ENCODE measurements around the gene LRP5.

LRP5 gene

DNA sequence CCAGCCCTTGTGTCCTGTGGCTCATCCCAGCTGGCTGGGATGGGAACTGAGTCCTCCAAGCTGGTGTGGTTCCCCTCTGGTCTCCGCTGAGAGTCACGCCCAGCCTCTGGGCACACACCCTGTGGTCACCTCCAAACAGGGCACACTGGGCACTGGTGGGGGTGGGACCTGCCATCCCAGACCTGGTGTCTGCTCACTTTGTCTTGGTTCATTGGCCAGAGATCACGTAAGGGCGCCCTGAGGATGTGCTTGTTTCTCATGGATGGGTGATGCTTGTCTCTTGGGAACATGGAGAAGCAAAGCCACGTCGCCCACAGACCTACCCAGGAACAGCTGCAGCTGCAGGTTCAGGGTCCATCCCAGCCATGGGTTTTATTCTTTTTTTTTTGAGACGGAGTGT lies 43.1 kb downstream of the LRP5 start:
- Histone ChIP-seq H3K4me1 (ENCODE audit: control insufficient read depth in 1 of 2, insufficient read depth in 1 of 2, low read depth in 1 of 2, low read length in 1 of 2) (no peaks in the 10 kb centered on the region), H3K36me3 (no peaks in the 10 kb centered on the region), H3K9me3 (no peaks in the 10 kb centered on the region), H3K27ac (no peak overlapping the region), H3K4me3 (ENCODE audit: low read depth in 1 of 2, low read length in 1 of 2) (no peak overlapping the region), H3K27me3 (no peaks in the 10 kb centered on the region)
- TF ChIP-seq, protein P1, sequence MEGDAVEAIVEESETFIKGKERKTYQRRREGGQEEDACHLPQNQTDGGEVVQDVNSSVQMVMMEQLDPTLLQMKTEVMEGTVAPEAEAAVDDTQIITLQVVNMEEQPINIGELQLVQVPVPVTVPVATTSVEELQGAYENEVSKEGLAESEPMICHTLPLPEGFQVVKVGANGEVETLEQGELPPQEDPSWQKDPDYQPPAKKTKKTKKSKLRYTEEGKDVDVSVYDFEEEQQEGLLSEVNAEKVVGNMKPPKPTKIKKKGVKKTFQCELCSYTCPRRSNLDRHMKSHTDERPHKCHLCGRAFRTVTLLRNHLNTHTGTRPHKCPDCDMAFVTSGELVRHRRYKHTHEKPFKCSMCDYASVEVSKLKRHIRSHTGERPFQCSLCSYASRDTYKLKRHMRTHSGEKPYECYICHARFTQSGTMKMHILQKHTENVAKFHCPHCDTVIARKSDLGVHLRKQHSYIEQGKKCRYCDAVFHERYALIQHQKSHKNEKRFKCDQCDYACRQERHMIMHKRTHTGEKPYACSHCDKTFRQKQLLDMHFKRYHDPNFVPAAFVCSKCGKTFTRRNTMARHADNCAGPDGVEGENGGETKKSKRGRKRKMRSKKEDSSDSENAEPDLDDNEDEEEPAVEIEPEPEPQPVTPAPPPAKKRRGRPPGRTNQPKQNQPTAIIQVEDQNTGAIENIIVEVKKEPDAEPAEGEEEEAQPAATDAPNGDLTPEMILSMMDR (IDR thresholded peaks at IDR 0.05), result no peak

DNA sequence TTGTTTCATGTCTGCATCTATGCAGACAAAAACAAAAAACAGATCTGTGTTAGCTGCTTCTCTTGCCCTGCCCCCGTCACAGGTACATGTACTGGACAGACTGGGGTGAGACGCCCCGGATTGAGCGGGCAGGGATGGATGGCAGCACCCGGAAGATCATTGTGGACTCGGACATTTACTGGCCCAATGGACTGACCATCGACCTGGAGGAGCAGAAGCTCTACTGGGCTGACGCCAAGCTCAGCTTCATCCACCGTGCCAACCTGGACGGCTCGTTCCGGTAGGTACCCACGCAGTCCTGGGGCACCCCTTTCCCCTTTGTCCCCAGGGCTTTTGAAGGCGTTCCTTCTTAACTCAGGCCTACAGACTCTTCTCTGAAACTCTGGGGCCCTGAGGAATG lies 45.2 kb downstream of the LRP5 start:
- TF ChIP-seq, protein P1 (IDR thresholded peaks at IDR 0.05), result no peak

DNA sequence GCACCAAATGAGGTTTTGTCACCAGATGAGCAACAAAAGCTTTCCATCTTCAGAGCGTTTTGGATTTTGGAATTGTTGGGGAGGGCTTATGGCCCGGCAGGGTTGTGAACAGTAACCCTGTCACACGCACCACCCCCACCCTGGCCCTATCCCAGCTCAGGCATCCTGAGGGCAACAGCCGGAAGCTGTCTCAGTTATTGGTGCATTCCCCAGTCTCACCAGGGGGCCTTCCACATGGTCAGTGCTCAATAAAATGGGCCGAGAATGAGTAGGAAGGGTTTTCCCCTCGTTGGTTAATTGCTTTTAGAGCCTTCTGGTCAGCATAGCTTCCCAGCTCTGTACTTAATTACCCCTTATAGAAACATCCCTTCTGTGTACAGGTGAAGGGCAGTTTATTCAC lies 46.0 kb downstream of the LRP5 start:
- Histone ChIP-seq H3K36me3 (no peaks in the 10 kb centered on the region), H3K4me3 (ENCODE audit: low read depth in 1 of 2, low read length in 1 of 2) (no peak overlapping the region), H3K27me3 (no peaks in the 10 kb centered on the region), H3K27ac (no peak overlapping the region), H3K4me1 (ENCODE audit: control insufficient read depth in 1 of 2, insufficient read depth in 1 of 2, low read depth in 1 of 2, low read length in 1 of 2) (no peaks in the 10 kb centered on the region), H3K9me3 (no peaks in the 10 kb centered on the region)
- TF ChIP-seq, protein P1 (IDR thresholded peaks at IDR 0.05), result no peak

More for the DNA sequence above, 45.2 kb downstream of the LRP5 start:
- Histone ChIP-seq H3K27me3 (no peaks in the 10 kb centered on the region), H3K9me3 (no peaks in the 10 kb centered on the region), H3K36me3 (no peaks in the 10 kb centered on the region), H3K4me3 (ENCODE audit: low read depth in 1 of 2, low read length in 1 of 2) (no peak overlapping the region), H3K4me1 (ENCODE audit: control insufficient read depth in 1 of 2, insufficient read depth in 1 of 2, low read depth in 1 of 2, low read length in 1 of 2) (no peaks in the 10 kb centered on the region), H3K27ac (no peak overlapping the region)

DNA sequence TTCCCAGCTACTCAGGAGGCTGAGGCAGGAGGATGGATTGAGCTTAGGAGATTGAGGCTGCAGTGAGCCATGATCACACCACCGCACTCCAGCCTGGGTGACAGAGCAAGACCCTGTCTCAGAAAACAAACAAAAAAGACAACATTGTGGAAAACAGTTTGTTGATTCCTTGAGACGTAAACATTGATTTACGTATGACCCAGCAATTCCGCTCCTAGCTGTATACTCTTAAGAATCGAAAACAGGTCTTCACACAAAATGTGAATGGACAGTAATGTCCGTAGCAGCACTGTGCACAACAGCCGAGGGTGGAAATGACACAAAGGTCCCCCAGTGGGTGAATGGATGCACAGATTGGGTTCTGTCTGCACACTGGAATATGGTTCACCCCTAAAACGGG lies 49.3 kb downstream of the LRP5 start:
- Histone ChIP-seq H3K36me3 (no peaks in the 10 kb centered on the region), H3K9me3 (no peaks in the 10 kb centered on the region), H3K4me1 (ENCODE audit: control insufficient read depth in 1 of 2, insufficient read depth in 1 of 2, low read depth in 1 of 2, low read length in 1 of 2) (no peaks in the 10 kb centered on the region), H3K4me3 (ENCODE audit: low read depth in 1 of 2, low read length in 1 of 2) (no peak overlapping the region), H3K27ac (no peak overlapping the region), H3K27me3 (no peaks in the 10 kb centered on the region)
- TF ChIP-seq, protein P1 (IDR thresholded peaks at IDR 0.05), result no peak

DNA sequence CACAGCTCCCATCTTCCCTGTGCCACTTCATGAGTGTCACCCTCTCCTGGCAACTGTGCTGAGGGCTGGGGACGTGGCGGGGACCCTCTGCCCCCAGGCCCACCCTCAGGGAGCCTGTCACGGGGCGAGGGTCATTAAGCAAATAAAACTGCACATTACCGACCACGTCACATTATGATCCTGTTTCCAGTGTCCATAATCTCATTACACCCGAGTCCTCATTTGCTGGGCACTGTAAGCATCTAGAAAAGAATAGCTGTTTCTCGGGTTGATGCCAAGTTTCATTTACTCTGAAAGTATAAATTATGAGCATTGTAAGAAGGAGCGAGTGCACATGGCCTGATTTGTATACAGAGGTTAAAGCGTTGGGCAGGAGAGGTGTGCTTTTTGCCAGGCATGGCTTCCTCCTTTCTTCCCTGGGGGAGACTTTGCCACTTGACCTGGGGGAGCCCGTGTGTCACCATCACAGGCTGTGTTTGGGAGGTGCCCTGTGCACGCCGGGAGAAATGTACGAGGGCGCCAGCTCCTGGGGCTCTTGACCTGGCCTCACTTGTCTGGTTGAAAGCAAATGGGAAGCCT lies 50.5 kb downstream of the LRP5 start:
- Histone ChIP-seq H3K27me3 (no peaks in the 10 kb centered on the region), H3K4me1 (ENCODE audit: control insufficient read depth in 1 of 2, insufficient read depth in 1 of 2, low read depth in 1 of 2, low read length in 1 of 2) (no peaks in the 10 kb centered on the region), H3K9me3 (no peaks in the 10 kb centered on the region), H3K36me3 (no peaks in the 10 kb centered on the region), H3K4me3 (ENCODE audit: low read depth in 1 of 2, low read length in 1 of 2) (no peak overlapping the region), H3K27ac (no peak overlapping the region)
- TF ChIP-seq, protein P1 (IDR thresholded peaks at IDR 0.05), result no peak

DNA sequence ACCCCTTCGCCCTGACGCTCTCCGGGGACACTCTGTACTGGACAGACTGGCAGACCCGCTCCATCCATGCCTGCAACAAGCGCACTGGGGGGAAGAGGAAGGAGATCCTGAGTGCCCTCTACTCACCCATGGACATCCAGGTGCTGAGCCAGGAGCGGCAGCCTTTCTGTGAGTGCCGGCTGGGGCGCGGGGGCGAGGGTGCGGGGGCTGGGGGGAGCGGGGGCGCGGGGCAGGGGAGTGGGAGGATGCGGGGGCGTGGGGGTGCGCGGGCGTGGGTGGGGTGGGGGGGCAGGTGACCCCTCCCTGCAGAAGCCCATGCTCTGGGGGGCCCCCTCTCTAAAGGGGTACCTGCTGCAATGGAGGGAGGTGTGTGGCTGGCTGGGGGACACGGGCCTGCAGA lies 51.4 kb downstream of the LRP5 start:
- TF ChIP-seq, protein P1 (IDR thresholded peaks at IDR 0.05), result no peak
- no peak overlapping the region for H3K4me3 ChIP-seq (ENCODE audit: low read depth in 1 of 2, low read length in 1 of 2)
- H3K36me3 ChIP-seq, result no peaks in the 10 kb centered on the region
- H3K27me3 ChIP-seq, result no peaks in the 10 kb centered on the region
- no peaks in the 10 kb centered on the region for H3K9me3 ChIP-seq
- H3K27ac ChIP-seq, result no peak overlapping the region
- no peaks in the 10 kb centered on the region for H3K4me1 ChIP-seq (ENCODE audit: control insufficient read depth in 1 of 2, insufficient read depth in 1 of 2, low read depth in 1 of 2, low read length in 1 of 2)
